Osteoblast (primary cell): ENCODE data around the gene USP53. TPM values are rescaled to one million over a fixed set of nuclear protein-coding genes. Genes with fewer than 3 reads are reported as not detected.

Source experiments
- DNase-seq: peaks from one replicate; pipeline ENCODE4 v3.0.0; 2011; ENCODE audit warnings: low spot score, mixed read lengths; ENCODE audit not compliant: insufficient read length; ENCODE audit errors: missing footprints
- H2AFZ ChIP-seq: 2 replicates; pipeline ENCODE4 v1.6.0; 2011; ENCODE audit warnings: mild to moderate bottlenecking, low read length
- H3K27ac ChIP-seq: 2 replicates; pipeline ENCODE4 v1.5.1; 2011; ENCODE audit warnings: mild to moderate bottlenecking, low read depth, low read length, moderate library complexity
- H3K27me3 ChIP-seq: 2 replicates; pipeline ENCODE4 v1.6.0; 2012; ENCODE audit warnings: mild to moderate bottlenecking, control low read depth, inconsistent platforms, low read length, moderate library complexity; ENCODE audit not compliant: insufficient read depth
- H3K36me3 ChIP-seq: 2 replicates; pipeline ENCODE4 v1.5.1; 2011; ENCODE audit warnings: mild to moderate bottlenecking, low read length, control low read depth, moderate library complexity; ENCODE audit not compliant: insufficient read depth
- H3K4me1 ChIP-seq: 2 replicates; pipeline ENCODE4 v1.5.1; 2011; ENCODE audit warnings: mild to moderate bottlenecking, low read length, control low read depth, moderate library complexity; ENCODE audit not compliant: insufficient read depth
- H3K4me2 ChIP-seq: 2 replicates; pipeline ENCODE4 v1.6.0; 2011; ENCODE audit warnings: mild to moderate bottlenecking, low read length; ENCODE audit not compliant: insufficient read depth
- H3K4me3 ChIP-seq: fragments of 200-600 bp; sonication (generic); 3 replicates; pipeline ENCODE4 v1.5.1; 2012; ENCODE audit warnings: mild to moderate bottlenecking, low read length, inconsistent platforms; ENCODE audit not compliant: insufficient read depth
- H3K79me2 ChIP-seq: 2 replicates; pipeline ENCODE4 v1.6.0; 2012; ENCODE audit warnings: mild to moderate bottlenecking, low read length, control low read depth, inconsistent platforms; ENCODE audit not compliant: insufficient read depth
- H3K9me3 ChIP-seq: 2 replicates; pipeline ENCODE4 v1.5.1; 2011; ENCODE audit warnings: low read depth, low read length, control low read depth
- H4K20me1 ChIP-seq: 2 replicates; pipeline ENCODE4 v1.6.0; 2012; ENCODE audit warnings: mild to moderate bottlenecking, low read length, control low read depth; ENCODE audit not compliant: insufficient read depth
- total RNA-seq: library from RNA; depleted of rRNA; stranded (reverse); fragments of >200 nt; gene quantifications from 2 replicates; pipeline ENCODE4 v1.2.3, GENCODE V29; 2012
- TF ChIP-seq, protein P1 (sequence below): IDR thresholded peaks from 2 replicates; pipeline ENCODE4 v1.5.1; 2011; ENCODE audit warnings: mild to moderate bottlenecking, low read depth, low read length, moderate library complexity; ENCODE audit errors: extremely low read depth

USP53 gene
- total RNA-seq, 1 donor = 61.9 TPM

DNA sequence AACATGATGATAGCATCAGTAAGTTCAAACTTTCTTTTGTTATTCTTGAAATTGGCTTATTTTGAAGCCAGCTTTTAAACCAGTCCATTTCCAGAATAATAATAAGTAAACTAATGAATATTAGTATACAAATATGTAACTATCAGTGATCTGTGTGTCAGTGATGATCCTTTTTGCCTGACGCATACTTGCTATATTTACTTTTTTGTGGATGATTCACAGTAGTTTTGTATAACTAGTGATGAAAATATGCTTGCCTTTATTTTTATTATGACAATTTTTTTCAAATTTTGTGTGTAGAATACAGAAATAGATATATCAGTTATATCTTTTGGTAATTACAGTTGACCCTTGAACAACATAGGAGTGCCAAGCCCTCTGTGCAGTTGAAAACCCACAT, 49.5 kb downstream of the USP53 start:
- no peaks in the 10 kb centered on the region for H4K20me1 ChIP-seq
- no peak overlapping the region for H2AFZ ChIP-seq
- no peak overlapping the region for H3K4me3 ChIP-seq
- no peaks in the 10 kb centered on the region for H3K27me3 ChIP-seq
- TF ChIP-seq, protein P1, sequence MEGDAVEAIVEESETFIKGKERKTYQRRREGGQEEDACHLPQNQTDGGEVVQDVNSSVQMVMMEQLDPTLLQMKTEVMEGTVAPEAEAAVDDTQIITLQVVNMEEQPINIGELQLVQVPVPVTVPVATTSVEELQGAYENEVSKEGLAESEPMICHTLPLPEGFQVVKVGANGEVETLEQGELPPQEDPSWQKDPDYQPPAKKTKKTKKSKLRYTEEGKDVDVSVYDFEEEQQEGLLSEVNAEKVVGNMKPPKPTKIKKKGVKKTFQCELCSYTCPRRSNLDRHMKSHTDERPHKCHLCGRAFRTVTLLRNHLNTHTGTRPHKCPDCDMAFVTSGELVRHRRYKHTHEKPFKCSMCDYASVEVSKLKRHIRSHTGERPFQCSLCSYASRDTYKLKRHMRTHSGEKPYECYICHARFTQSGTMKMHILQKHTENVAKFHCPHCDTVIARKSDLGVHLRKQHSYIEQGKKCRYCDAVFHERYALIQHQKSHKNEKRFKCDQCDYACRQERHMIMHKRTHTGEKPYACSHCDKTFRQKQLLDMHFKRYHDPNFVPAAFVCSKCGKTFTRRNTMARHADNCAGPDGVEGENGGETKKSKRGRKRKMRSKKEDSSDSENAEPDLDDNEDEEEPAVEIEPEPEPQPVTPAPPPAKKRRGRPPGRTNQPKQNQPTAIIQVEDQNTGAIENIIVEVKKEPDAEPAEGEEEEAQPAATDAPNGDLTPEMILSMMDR = no peak
- no peaks in the 10 kb centered on the region for H3K79me2 ChIP-seq
- peaks cover 6% of the 10 kb centered on the region for H3K4me1 ChIP-seq
- H3K36me3 ChIP-seq = peaks cover 9% of the 10 kb centered on the region
- DNase-seq = no peak
- H3K4me2 ChIP-seq = no peak overlapping the region
- H3K9me3 ChIP-seq = no peaks in the 10 kb centered on the region
- no peak overlapping the region for H3K27ac ChIP-seq

- no peak overlapping the region for H3K4me3 ChIP-seq
- peaks cover 4% of the 10 kb centered on the region for H3K36me3 ChIP-seq
- DNase-seq = no peak
- TF ChIP-seq, protein P1 = no peak
- peaks cover 6% of the 10 kb centered on the region for H3K4me1 ChIP-seq
- no peak overlapping the region for H3K4me2 ChIP-seq
- H3K79me2 ChIP-seq = no peaks in the 10 kb centered on the region
- H4K20me1 ChIP-seq = no peaks in the 10 kb centered on the region
- H3K27me3 ChIP-seq = no peaks in the 10 kb centered on the region
- H3K27ac ChIP-seq = no peak overlapping the region
- no peak overlapping the region for H2AFZ ChIP-seq
- H3K9me3 ChIP-seq = no peaks in the 10 kb centered on the region
These were observed 52.2 kb downstream of the USP53 start for GRCh38 chr4:119264743-119265142.

DNA sequence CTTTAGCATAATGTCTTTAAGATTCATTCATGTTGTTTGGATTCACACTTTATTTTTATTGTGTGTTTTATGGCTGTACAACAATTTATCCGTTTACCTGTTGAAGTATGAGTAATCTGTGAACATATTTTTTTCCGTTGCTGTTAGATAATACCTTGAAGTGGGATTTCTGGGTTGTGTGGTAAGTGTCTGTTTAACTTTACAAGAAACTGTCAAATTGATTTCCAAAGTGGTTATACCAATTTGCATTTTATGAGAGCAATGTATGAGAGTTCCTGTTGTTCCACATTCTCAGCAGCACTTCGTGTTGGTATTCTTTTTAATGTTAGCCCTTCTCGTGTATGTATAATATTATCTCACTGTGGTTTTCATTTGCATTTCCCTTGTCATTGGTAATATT, 53.6 kb downstream of the USP53 start:
- H3K4me3 ChIP-seq = no peak overlapping the region
- H4K20me1 ChIP-seq = no peaks in the 10 kb centered on the region
- peaks cover 6% of the 10 kb centered on the region for H3K4me1 ChIP-seq
- H3K9me3 ChIP-seq = no peaks in the 10 kb centered on the region
- no peaks in the 10 kb centered on the region for H3K27me3 ChIP-seq
- no peak overlapping the region for H3K27ac ChIP-seq
- peaks cover 12% of the 10 kb centered on the region for H3K36me3 ChIP-seq
- TF ChIP-seq, protein P1 = no peak
- H2AFZ ChIP-seq = no peak overlapping the region
- no peak overlapping the region for H3K4me2 ChIP-seq
- no peaks in the 10 kb centered on the region for H3K79me2 ChIP-seq
- no peak for DNase-seq

DNA sequence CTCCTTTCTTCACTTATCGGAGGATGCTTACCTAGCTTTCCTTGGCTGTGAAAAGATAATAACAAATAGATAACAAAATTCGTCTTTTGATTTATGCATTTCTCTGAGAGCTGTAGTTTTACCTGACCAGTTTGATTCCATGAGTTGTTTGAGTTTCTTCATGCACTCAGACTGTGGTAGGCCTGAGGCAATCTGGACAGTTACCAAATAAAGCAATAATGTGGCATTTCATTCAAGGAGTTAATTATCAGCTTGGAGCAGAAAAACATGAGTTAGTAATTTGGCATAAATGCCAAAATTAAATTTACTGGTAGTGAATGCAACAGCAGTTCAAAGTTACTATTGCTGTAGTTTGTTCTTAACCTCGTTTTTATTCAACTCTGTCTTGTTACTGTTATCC, 56.0 kb downstream of the USP53 start:
- H3K4me3 ChIP-seq = no peak overlapping the region
- no peaks in the 10 kb centered on the region for H3K9me3 ChIP-seq
- TF ChIP-seq, protein P1 = no peak
- DNase-seq = no peak
- no peaks in the 10 kb centered on the region for H3K79me2 ChIP-seq
- no peak overlapping the region for H3K4me2 ChIP-seq
- H4K20me1 ChIP-seq = no peaks in the 10 kb centered on the region
- H3K4me1 ChIP-seq = no peaks in the 10 kb centered on the region
- no peak overlapping the region for H3K27ac ChIP-seq
- H2AFZ ChIP-seq = no peak overlapping the region
- peaks cover 32% of the 10 kb centered on the region for H3K36me3 ChIP-seq
- H3K27me3 ChIP-seq = no peaks in the 10 kb centered on the region
